GM18519 (cell line): Measurements from ENCODE around the gene CNPPD1.

ENCODE experiments used
- ATAC-seq: cut with Tn5 transposase; IDR thresholded peaks from one replicate; pipeline ENCODE4 v1.9.1; 2021; ENCODE audit warnings: mild to moderate bottlenecking, moderate library complexity; ENCODE audit not compliant: unreplicated experiment, low FRiP score

CNPPD1 gene

GRCh38 chr2:219181531-219181930, 4.8 kb upstream of the CNPPD1 start:
- ATAC-seq, result no peak

- ATAC-seq, result no peak
These were observed 4.2 kb upstream of the CNPPD1 start for GRCh38 chr2:219180961-219181360.

- no peak for ATAC-seq
These were observed 3.1 kb upstream of the CNPPD1 start for GRCh38 chr2:219179601-219180465.

- no peak for ATAC-seq
These were observed 1.9 kb upstream of the CNPPD1 start for GRCh38 chr2:219178377-219179175.

GRCh38 chr2:219177552-219178376, 1.0 kb upstream of the CNPPD1 start, which contains the start of gene RETREG2:
Gene RETREG2 (plus strand): TSS chr2:219178275. CDS start chr2:219178353, 78 bp downstream.
- ATAC-seq, result no peak

- ATAC-seq, result no peak
These were observed 552 bp downstream of the CNPPD1 start for GRCh38 chr2:219175928-219176817.

GRCh38 chr2:219175486-219175885, 1.2 kb downstream of the CNPPD1 start:
- ATAC-seq, result no peak

GRCh38 chr2:219174801-219175200, 1.9 kb downstream of the CNPPD1 start:
- no peak for ATAC-seq

- ATAC-seq, result no peak
These were observed 2.6 kb downstream of the CNPPD1 start for GRCh38 chr2:219174146-219174545.

- no peak for ATAC-seq
These were observed 3.5 kb downstream of the CNPPD1 start for GRCh38 chr2:219173176-219173575.

GRCh38 chr2:219172231-219173154, 4.2 kb downstream of the CNPPD1 start:
- ATAC-seq, result no peak

- ATAC-seq, result no peak
These were observed 5.5 kb downstream of the CNPPD1 start for GRCh38 chr2:219171231-219171651.

GRCh38 chr2:219169930-219170654, 6.6 kb downstream of the CNPPD1 start, which contains the start of gene SLC23A3:
Gene SLC23A3 (minus strand): TSS chr2:219170029. CDS start chr2:219169984, 45 bp downstream.
- no peak for ATAC-seq

- ATAC-seq, result no peak
These were observed 7.8 kb downstream of the CNPPD1 start for GRCh38 chr2:219168932-219169331.

- no peak for ATAC-seq
These were observed 8.2 kb downstream of the CNPPD1 start for GRCh38 chr2:219168526-219168925.

GRCh38 chr2:219167997-219168396, 8.7 kb downstream of the CNPPD1 start:
- no peak for ATAC-seq

GRCh38 chr2:219165058-219165911, 11.4 kb downstream of the CNPPD1 start:
- ATAC-seq, result no peak
